Measurements from ENCODE around the gene PLD1.

GRCh38 chr3:171654809-171655208 is 155.5 kb downstream of the PLD1 start:
- TF ChIP-seq SIN3A (conservative IDR thresholded peaks at IDR 0.05 in 1 of 2, IDR thresholded peaks at IDR 0.05 in 1 of 2; ENCODE audit: low read depth in 1 of 2, low read length in 2 of 2) (no peak), SP1 (IDR thresholded peaks at IDR 0.05; ENCODE audit: low read depth, low read length) (no peak)

Measured in H1 (cell line).